IMR-90 (cell line): ENCODE data around the gene FBXO3. TPM values are rescaled to one million over a fixed set of nuclear protein-coding genes. Genes with fewer than 3 reads are reported as not detected.

Source experiments
- ATAC-seq: fragments of 200-7000 bp; cut with Tn5 transposase; 2 replicates; pipeline ENCODE4 v1.9.1; 2020; ENCODE audit warnings: low read depth, mild to moderate bottlenecking, moderate library complexity
- BruUV-seq: library from RNA; stranded (reverse); fragments of 400-500 nt; replicated peaks from 2 replicates; lab custom pipeline; 2021; lab: Mats Ljungman, UMichigan
- CTCF ChIA-PET: fragments of 300-600 bp; formaldehyde crosslinking; extraction: SDS; loops from one replicate; lab custom pipeline; 2021; ENCODE audit warnings: antibody characterized with exemption; lab: Yijun Ruan, JAX
- POLR2A ChIA-PET: fragments of 300-600 bp; sonication (Branson Sonifier 250); formaldehyde crosslinking; loops from one replicate; lab custom pipeline; 2022; ENCODE audit warnings: antibody characterized with exemption; ENCODE audit not compliant: unreplicated experiment; lab: Charles Lee
- DNase-seq: peaks from one replicate; pipeline ENCODE4 v3.0.0; 2013
- H2AFZ ChIP-seq: replicated peaks from 2 replicates; pipeline ENCODE3; 2013; ENCODE audit warnings: low read length, mild to moderate bottlenecking; ENCODE audit not compliant: poor library complexity
- H2AK5ac ChIP-seq: 2 replicates; pipeline ENCODE4 v1.6.1; 2013; ENCODE audit warnings: low read depth, low read length, inconsistent platforms
- H2AK9ac ChIP-seq: replicated peaks from 2 replicates; pipeline ENCODE3; 2013; ENCODE audit warnings: mild to moderate bottlenecking, low read depth, low read length, moderate library complexity; ENCODE audit not compliant: poor library complexity
- H2BK120ac ChIP-seq: 2 replicates; pipeline ENCODE4 v1.6.1; 2013; ENCODE audit warnings: low read depth, low read length, inconsistent platforms
- H2BK15ac ChIP-seq: 3 replicates; pipeline ENCODE4 v1.6.1; 2013; ENCODE audit warnings: low read depth, low read length, inconsistent platforms
- H2BK20ac ChIP-seq: 2 replicates; pipeline ENCODE4 v1.6.1; 2013; ENCODE audit warnings: low read depth, mild to moderate bottlenecking, inconsistent platforms, low read length, moderate library complexity
- H2BK5ac ChIP-seq: 2 replicates; pipeline ENCODE4 v1.6.1; 2013; ENCODE audit warnings: mild to moderate bottlenecking, low read depth, low read length, inconsistent platforms; ENCODE audit not compliant: poor library complexity, severe bottlenecking
- H3K14ac ChIP-seq: replicated peaks from 2 replicates; pipeline ENCODE4 v1.6.1; 2013; ENCODE audit warnings: low read depth, low read length, inconsistent platforms
- H3K18ac ChIP-seq: 2 replicates; pipeline ENCODE4 v1.6.1; 2013; ENCODE audit warnings: low read depth, low read length, control low read depth
- H3K23ac ChIP-seq: 2 replicates; pipeline ENCODE4 v1.6.1; 2013; ENCODE audit warnings: low read depth, low read length, inconsistent platforms
- H3K27ac ChIP-seq: 2 replicates; pipeline ENCODE4 v1.5.1; 2013; ENCODE audit warnings: mild to moderate bottlenecking, control low read depth, low read length; ENCODE audit not compliant: insufficient read depth
- H3K27me3 ChIP-seq: 2 replicates; pipeline ENCODE4 v1.6.1; 2013; ENCODE audit warnings: low read length; ENCODE audit not compliant: control insufficient read depth, insufficient read depth
- H3K36me3 ChIP-seq: 2 replicates; pipeline ENCODE4 v1.6.1; 2013; ENCODE audit warnings: low read length, mixed read lengths; ENCODE audit not compliant: control insufficient read depth, insufficient read depth
- H3K4ac ChIP-seq: 2 replicates; pipeline ENCODE4 v1.6.1; 2013; ENCODE audit warnings: low read depth, low read length, inconsistent platforms
- H3K4me1 ChIP-seq: 2 replicates; pipeline ENCODE4 v1.6.1; 2013; ENCODE audit warnings: low read length, mixed read lengths; ENCODE audit not compliant: control insufficient read depth, insufficient read depth
- H3K4me2 ChIP-seq: 2 replicates; pipeline ENCODE4 v1.6.1; 2013; ENCODE audit warnings: low read depth, mild to moderate bottlenecking, control low read depth, low read length, moderate library complexity
- H3K4me3 ChIP-seq: 2 replicates; pipeline ENCODE4 v1.5.1; 2013; ENCODE audit warnings: low read depth, mild to moderate bottlenecking, control low read depth, low read length, moderate library complexity; ENCODE audit not compliant: insufficient read depth
- H3K56ac ChIP-seq: 2 replicates; pipeline ENCODE4 v1.6.1; 2013; ENCODE audit warnings: low read length, inconsistent platforms; ENCODE audit not compliant: insufficient read depth; ENCODE audit errors: extremely low read depth
- H3K79me1 ChIP-seq, 2 experiments: 2 replicates each; pipeline ENCODE4 v1.6.1; 2013; ENCODE audit warnings: low read length in 2 of 2, inconsistent platforms in 1 of 2, low read depth in 1 of 2
- H3K9ac ChIP-seq: 2 replicates; pipeline ENCODE4 v1.6.1; 2013; ENCODE audit warnings: low read depth, low read length, control low read depth
- H3K9me1 ChIP-seq: 2 replicates; pipeline ENCODE4 v1.6.1; 2013; ENCODE audit warnings: low read length, inconsistent platforms; ENCODE audit not compliant: insufficient read depth
- H3K9me3 ChIP-seq: 2 replicates; pipeline ENCODE4 v1.6.1; 2013; ENCODE audit warnings: low read length; ENCODE audit not compliant: control insufficient read depth, insufficient read depth
- H4K20me1 ChIP-seq: 2 replicates; pipeline ENCODE4 v1.6.1; 2013; ENCODE audit warnings: low read length, inconsistent platforms; ENCODE audit not compliant: insufficient read depth
- H4K5ac ChIP-seq: 2 replicates; pipeline ENCODE4 v1.6.1; 2013; ENCODE audit warnings: mild to moderate bottlenecking, low read depth, low read length, control low read depth
- H4K8ac ChIP-seq, 2 experiments: 2 replicates each; pipeline ENCODE4 v1.6.1; 2013; ENCODE audit warnings: low read depth in 2 of 2, low read length in 2 of 2, control low read depth in 1 of 2, inconsistent platforms in 1 of 2
- H4K91ac ChIP-seq: 2 replicates; pipeline ENCODE4 v1.6.1; 2013; ENCODE audit warnings: low read depth, low read length, inconsistent platforms; ENCODE audit not compliant: insufficient read depth
- BHLHE40 ChIP-seq: fragments of 150-350 bp; IDR thresholded peaks from 2 replicates; pipeline ENCODE4 v1.6.1; 2016; ENCODE audit warnings: mild to moderate bottlenecking, low read depth, low read length
- FOS ChIP-seq: fragments of 150-350 bp; IDR thresholded peaks from 2 replicates; pipeline ENCODE4 v1.6.1; 2016; ENCODE audit warnings: low read depth, low read length
- MAFK ChIP-seq: IDR thresholded peaks from 2 replicates; pipeline ENCODE4 v1.6.1; 2012; ENCODE audit warnings: low read depth, low read length, improper control_type of control experiment
- MXI1 ChIP-seq: IDR thresholded peaks from 2 replicates; pipeline ENCODE4 v1.6.1; 2012; ENCODE audit warnings: low read depth, mild to moderate bottlenecking, low read length, moderate library complexity, borderline replicate concordance
- NFE2L2 ChIP-seq: fragments of 150-350 bp; IDR thresholded peaks from 2 replicates; pipeline ENCODE4 v1.6.1; 2016; ENCODE audit warnings: low read depth, mild to moderate bottlenecking, low read length
- RAD21 ChIP-seq: IDR thresholded peaks from 2 replicates; pipeline ENCODE4 v1.6.1; 2012; ENCODE audit warnings: low read length, improper control_type of control experiment
- RFX5 ChIP-seq: IDR thresholded peaks from 2 replicates; pipeline ENCODE4 v1.8.0; 2012; ENCODE audit warnings: low read depth, mild to moderate bottlenecking, low read length, moderate library complexity
- SMC3 ChIP-seq: fragments of 150-350 bp; IDR thresholded peaks from 2 replicates; pipeline ENCODE4 v1.6.1; 2016; ENCODE audit warnings: low read depth, mild to moderate bottlenecking, antibody characterized with exemption, low read length, moderate library complexity
- WGBS, 2 experiments: methylation state at CpG; one replicate each; pipeline versions ENCODE4 v1.1.5 to v1.1.7; 2013; ENCODE audit warnings: missing lambda C conversion rate in 2 of 2; ENCODE audit not compliant: insufficient read length in 1 of 2; ENCODE audit errors: extremely low coverage in 2 of 2; 5-methylcytosine and 5-hydroxymethylcytosine counted together
- dilution Hi-C: fragments of 300-500 bp; cut with HindIII; formaldehyde crosslinking; loops from one replicate; pipeline ENCODE4 v1.14.3; 2018; ENCODE audit warnings: low sequenced_read_pairs; ENCODE audit not compliant: unreplicated experiment
- in situ Hi-C: fragments of 300-500 bp; cut with MboI; formaldehyde crosslinking; loops from 3 replicates; pipeline ENCODE4 v1.14.3; 2019; ENCODE audit warnings: low sequenced_read_pairs, inconsistent platforms, mixed read lengths
- intact Hi-C: fragments of 100-400 bp; cut with micrococcal nuclease; formaldehyde crosslinking; loops from 2 replicates; pipeline ENCODE4 v1.10.0; 2022
- polyA plus RNA-seq, 3 experiments: library from polyadenylated mRNA; depleted of rRNA; stranded (reverse); fragments of >200 nt; gene quantifications; 2 replicates each; pipeline ENCODE4 v1.2.3, GENCODE V29; 2012; ENCODE audit warnings: low replicate concordance in 1 of 3
- total RNA-seq: library from RNA; depleted of rRNA; stranded (reverse); fragments of >200 nt; gene quantifications from 2 replicates; pipeline ENCODE4 v1.2.3, GENCODE V29; 2012
- TF ChIP-seq, protein P1 (sequence below): conservative IDR thresholded peaks from 2 replicates; pipeline ENCODE4 v1.5.1; 2012; ENCODE audit warnings: mild to moderate bottlenecking, low read depth, low read length, improper control_type of control experiment
- TF ChIP-seq, protein P2 (sequence below): fragments of 150-350 bp; IDR thresholded peaks from 2 replicates; pipeline ENCODE4 v1.6.1; 2016; ENCODE audit warnings: low read depth, mild to moderate bottlenecking, low read length, moderate library complexity, borderline replicate concordance
- TF ChIP-seq, protein P3 (sequence below): fragments of 150-350 bp; IDR thresholded peaks from 2 replicates; pipeline ENCODE4 v1.6.1; 2017; ENCODE audit warnings: mild to moderate bottlenecking, antibody characterized with exemption, low read length, low read depth

The FBXO3 gene
- total and polyA plus RNA-seq, 2 of the 4 experiments (the other 2 are of a cell fraction): 26.2 to 51.1 TPM

DNA sequence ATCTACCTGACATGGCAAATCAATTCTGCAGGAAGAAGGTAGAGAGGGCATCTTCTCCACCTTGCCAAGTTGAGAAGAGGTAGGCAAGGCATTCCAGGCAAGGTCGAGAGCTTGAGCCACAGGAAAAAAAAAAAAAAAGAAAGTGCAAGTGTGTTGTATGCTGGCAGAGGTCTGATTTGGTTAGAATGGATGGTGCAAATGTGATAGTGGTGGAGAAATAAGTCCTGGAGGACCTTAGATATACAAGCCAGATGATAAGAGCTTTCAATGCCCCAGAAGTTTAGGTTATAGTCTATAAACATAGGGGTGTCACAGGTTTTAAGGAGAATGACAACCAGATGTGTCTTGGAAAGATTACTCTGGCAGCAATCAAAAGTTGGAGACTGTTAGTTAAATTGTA, 1.4 kb downstream of the FBXO3 start:
- H3K4ac ChIP-seq: no peak overlapping the region
- H2BK20ac ChIP-seq: no peak overlapping the region
- in situ Hi-C loops: no loop called here
- H3K79me1 ChIP-seq: peaks cover 15 to 27% of the 10 kb centered on the region in 2 experiments
- H2BK15ac ChIP-seq: no peak overlapping the region
- no peak overlapping the region for H3K14ac ChIP-seq
- no peak overlapping the region for H3K27ac ChIP-seq
- intact Hi-C loops: no loop called here
- ChIA-PET CTCF (interaction anchor here (1.2 kb wide), 1 partner anchor 57 kb away, joined by 3 read pairs; no protein-coding TSS in a partner anchor), POLR2A (no interaction called here)
- H3K23ac ChIP-seq: no peak overlapping the region
- no peak overlapping the region for H3K9ac ChIP-seq
- H3K18ac ChIP-seq: no peak overlapping the region
- H2AK9ac ChIP-seq: no peak overlapping the region
- no peaks in the 10 kb centered on the region for H3K27me3 ChIP-seq
- H3K9me1 ChIP-seq: peaks cover 14% of the 10 kb centered on the region
- H4K8ac ChIP-seq: no peak overlapping the region
- H4K5ac ChIP-seq: no peak overlapping the region
- no peak overlapping the region for H4K91ac ChIP-seq
- dilution Hi-C loops: no loop called here
- no peak overlapping the region for H2AK5ac ChIP-seq
- H3K4me2 ChIP-seq: no peak overlapping the region; the same call in 1 of the 2 replicates
- WGBS, 2 experiments: no CpG with 5 or more reads among the region's 1 CpG
- TF ChIP-seq RAD21: no peak
- TF ChIP-seq MXI1: no peak
- TF ChIP-seq, protein P1, sequence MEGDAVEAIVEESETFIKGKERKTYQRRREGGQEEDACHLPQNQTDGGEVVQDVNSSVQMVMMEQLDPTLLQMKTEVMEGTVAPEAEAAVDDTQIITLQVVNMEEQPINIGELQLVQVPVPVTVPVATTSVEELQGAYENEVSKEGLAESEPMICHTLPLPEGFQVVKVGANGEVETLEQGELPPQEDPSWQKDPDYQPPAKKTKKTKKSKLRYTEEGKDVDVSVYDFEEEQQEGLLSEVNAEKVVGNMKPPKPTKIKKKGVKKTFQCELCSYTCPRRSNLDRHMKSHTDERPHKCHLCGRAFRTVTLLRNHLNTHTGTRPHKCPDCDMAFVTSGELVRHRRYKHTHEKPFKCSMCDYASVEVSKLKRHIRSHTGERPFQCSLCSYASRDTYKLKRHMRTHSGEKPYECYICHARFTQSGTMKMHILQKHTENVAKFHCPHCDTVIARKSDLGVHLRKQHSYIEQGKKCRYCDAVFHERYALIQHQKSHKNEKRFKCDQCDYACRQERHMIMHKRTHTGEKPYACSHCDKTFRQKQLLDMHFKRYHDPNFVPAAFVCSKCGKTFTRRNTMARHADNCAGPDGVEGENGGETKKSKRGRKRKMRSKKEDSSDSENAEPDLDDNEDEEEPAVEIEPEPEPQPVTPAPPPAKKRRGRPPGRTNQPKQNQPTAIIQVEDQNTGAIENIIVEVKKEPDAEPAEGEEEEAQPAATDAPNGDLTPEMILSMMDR: no peak
- TF ChIP-seq MAFK: no peak
- TF ChIP-seq, protein P2, sequence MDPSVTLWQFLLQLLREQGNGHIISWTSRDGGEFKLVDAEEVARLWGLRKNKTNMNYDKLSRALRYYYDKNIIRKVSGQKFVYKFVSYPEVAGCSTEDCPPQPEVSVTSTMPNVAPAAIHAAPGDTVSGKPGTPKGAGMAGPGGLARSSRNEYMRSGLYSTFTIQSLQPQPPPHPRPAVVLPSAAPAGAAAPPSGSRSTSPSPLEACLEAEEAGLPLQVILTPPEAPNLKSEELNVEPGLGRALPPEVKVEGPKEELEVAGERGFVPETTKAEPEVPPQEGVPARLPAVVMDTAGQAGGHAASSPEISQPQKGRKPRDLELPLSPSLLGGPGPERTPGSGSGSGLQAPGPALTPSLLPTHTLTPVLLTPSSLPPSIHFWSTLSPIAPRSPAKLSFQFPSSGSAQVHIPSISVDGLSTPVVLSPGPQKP: no peak
- no peak for TF ChIP-seq FOS
- no peak for TF ChIP-seq RFX5
- TF ChIP-seq, protein P3, sequence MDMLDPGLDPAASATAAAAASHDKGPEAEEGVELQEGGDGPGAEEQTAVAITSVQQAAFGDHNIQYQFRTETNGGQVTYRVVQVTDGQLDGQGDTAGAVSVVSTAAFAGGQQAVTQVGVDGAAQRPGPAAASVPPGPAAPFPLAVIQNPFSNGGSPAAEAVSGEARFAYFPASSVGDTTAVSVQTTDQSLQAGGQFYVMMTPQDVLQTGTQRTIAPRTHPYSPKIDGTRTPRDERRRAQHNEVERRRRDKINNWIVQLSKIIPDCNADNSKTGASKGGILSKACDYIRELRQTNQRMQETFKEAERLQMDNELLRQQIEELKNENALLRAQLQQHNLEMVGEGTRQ: no peak
- no peak for TF ChIP-seq NFE2L2
- TF ChIP-seq SMC3: no peak
- no peak for TF ChIP-seq BHLHE40
- peaks cover 8% of the 10 kb centered on the region; the same call in 1 of the 2 replicates for H4K20me1 ChIP-seq
- no peak overlapping the region for H2BK5ac ChIP-seq
- peaks cover 7% of the 10 kb centered on the region for H3K4me1 ChIP-seq
- no peak for DNase-seq
- H3K36me3 ChIP-seq: peaks cover 4% of the 10 kb centered on the region
- H3K56ac ChIP-seq: no peak overlapping the region
- no TSS peak for BruUV-seq
- no peak overlapping the region for H2BK120ac ChIP-seq
- no peaks in the 10 kb centered on the region for H3K9me3 ChIP-seq
- ATAC-seq: no peak
- H3K4me3 ChIP-seq: no peak overlapping the region
- H2AFZ ChIP-seq: no peak overlapping the region
